IMR-90 (cell line): Measurements from ENCODE around the gene DYRK1A. TPM values are rescaled to one million over a fixed set of nuclear protein-coding genes. Genes with fewer than 3 reads are reported as not detected.

Experiments
- ATAC-seq: fragments of 200-7000 bp; cut with Tn5 transposase; 2 replicates; pipeline ENCODE4 v1.9.1; 2020; ENCODE audit warnings: low read depth, mild to moderate bottlenecking, moderate library complexity
- BruUV-seq: library from RNA; stranded (reverse); fragments of 400-500 nt; replicated peaks from 2 replicates; lab custom pipeline; 2021; lab: Mats Ljungman, UMichigan
- CTCF ChIA-PET: fragments of 300-600 bp; formaldehyde crosslinking; extraction: SDS; loops from one replicate; lab custom pipeline; 2021; ENCODE audit warnings: antibody characterized with exemption; lab: Yijun Ruan, JAX
- POLR2A ChIA-PET: fragments of 300-600 bp; sonication (Branson Sonifier 250); formaldehyde crosslinking; loops from one replicate; lab custom pipeline; 2022; ENCODE audit warnings: antibody characterized with exemption; ENCODE audit not compliant: unreplicated experiment; lab: Charles Lee
- DNase-seq: peaks from one replicate; pipeline ENCODE4 v3.0.0; 2013
- H2AFZ ChIP-seq: replicated peaks from 2 replicates; pipeline ENCODE3; 2013; ENCODE audit warnings: low read length, mild to moderate bottlenecking; ENCODE audit not compliant: poor library complexity
- H2AK5ac ChIP-seq: 2 replicates; pipeline ENCODE4 v1.6.1; 2013; ENCODE audit warnings: low read depth, low read length, inconsistent platforms
- H2AK9ac ChIP-seq: replicated peaks from 2 replicates; pipeline ENCODE3; 2013; ENCODE audit warnings: mild to moderate bottlenecking, low read depth, low read length, moderate library complexity; ENCODE audit not compliant: poor library complexity
- H2BK120ac ChIP-seq: 2 replicates; pipeline ENCODE4 v1.6.1; 2013; ENCODE audit warnings: low read depth, low read length, inconsistent platforms
- H2BK15ac ChIP-seq: 3 replicates; pipeline ENCODE4 v1.6.1; 2013; ENCODE audit warnings: low read depth, low read length, inconsistent platforms
- H2BK20ac ChIP-seq: 2 replicates; pipeline ENCODE4 v1.6.1; 2013; ENCODE audit warnings: low read depth, mild to moderate bottlenecking, inconsistent platforms, low read length, moderate library complexity
- H2BK5ac ChIP-seq: 2 replicates; pipeline ENCODE4 v1.6.1; 2013; ENCODE audit warnings: mild to moderate bottlenecking, low read depth, low read length, inconsistent platforms; ENCODE audit not compliant: poor library complexity, severe bottlenecking
- H3K14ac ChIP-seq: replicated peaks from 2 replicates; pipeline ENCODE4 v1.6.1; 2013; ENCODE audit warnings: low read depth, low read length, inconsistent platforms
- H3K18ac ChIP-seq: 2 replicates; pipeline ENCODE4 v1.6.1; 2013; ENCODE audit warnings: low read depth, low read length, control low read depth
- H3K23ac ChIP-seq: 2 replicates; pipeline ENCODE4 v1.6.1; 2013; ENCODE audit warnings: low read depth, low read length, inconsistent platforms
- H3K27ac ChIP-seq: 2 replicates; pipeline ENCODE4 v1.5.1; 2013; ENCODE audit warnings: mild to moderate bottlenecking, control low read depth, low read length; ENCODE audit not compliant: insufficient read depth
- H3K27me3 ChIP-seq: 2 replicates; pipeline ENCODE4 v1.6.1; 2013; ENCODE audit warnings: low read length; ENCODE audit not compliant: control insufficient read depth, insufficient read depth
- H3K36me3 ChIP-seq: 2 replicates; pipeline ENCODE4 v1.6.1; 2013; ENCODE audit warnings: low read length, mixed read lengths; ENCODE audit not compliant: control insufficient read depth, insufficient read depth
- H3K4ac ChIP-seq: 2 replicates; pipeline ENCODE4 v1.6.1; 2013; ENCODE audit warnings: low read depth, low read length, inconsistent platforms
- H3K4me1 ChIP-seq: 2 replicates; pipeline ENCODE4 v1.6.1; 2013; ENCODE audit warnings: low read length, mixed read lengths; ENCODE audit not compliant: control insufficient read depth, insufficient read depth
- H3K4me2 ChIP-seq: 2 replicates; pipeline ENCODE4 v1.6.1; 2013; ENCODE audit warnings: low read depth, mild to moderate bottlenecking, control low read depth, low read length, moderate library complexity
- H3K4me3 ChIP-seq: 2 replicates; pipeline ENCODE4 v1.5.1; 2013; ENCODE audit warnings: low read depth, mild to moderate bottlenecking, control low read depth, low read length, moderate library complexity; ENCODE audit not compliant: insufficient read depth
- H3K56ac ChIP-seq: 2 replicates; pipeline ENCODE4 v1.6.1; 2013; ENCODE audit warnings: low read length, inconsistent platforms; ENCODE audit not compliant: insufficient read depth; ENCODE audit errors: extremely low read depth
- H3K79me1 ChIP-seq, 2 experiments: 2 replicates each; pipeline ENCODE4 v1.6.1; 2013; ENCODE audit warnings: low read length in 2 of 2, inconsistent platforms in 1 of 2, low read depth in 1 of 2
- H3K9ac ChIP-seq: 2 replicates; pipeline ENCODE4 v1.6.1; 2013; ENCODE audit warnings: low read depth, low read length, control low read depth
- H3K9me1 ChIP-seq: 2 replicates; pipeline ENCODE4 v1.6.1; 2013; ENCODE audit warnings: low read length, inconsistent platforms; ENCODE audit not compliant: insufficient read depth
- H3K9me3 ChIP-seq: 2 replicates; pipeline ENCODE4 v1.6.1; 2013; ENCODE audit warnings: low read length; ENCODE audit not compliant: control insufficient read depth, insufficient read depth
- H4K20me1 ChIP-seq: 2 replicates; pipeline ENCODE4 v1.6.1; 2013; ENCODE audit warnings: low read length, inconsistent platforms; ENCODE audit not compliant: insufficient read depth
- H4K5ac ChIP-seq: 2 replicates; pipeline ENCODE4 v1.6.1; 2013; ENCODE audit warnings: mild to moderate bottlenecking, low read depth, low read length, control low read depth
- H4K8ac ChIP-seq, 2 experiments: 2 replicates each; pipeline ENCODE4 v1.6.1; 2013; ENCODE audit warnings: low read depth in 2 of 2, low read length in 2 of 2, control low read depth in 1 of 2, inconsistent platforms in 1 of 2
- H4K91ac ChIP-seq: 2 replicates; pipeline ENCODE4 v1.6.1; 2013; ENCODE audit warnings: low read depth, low read length, inconsistent platforms; ENCODE audit not compliant: insufficient read depth
- BHLHE40 ChIP-seq: fragments of 150-350 bp; IDR thresholded peaks from 2 replicates; pipeline ENCODE4 v1.6.1; 2016; ENCODE audit warnings: mild to moderate bottlenecking, low read depth, low read length
- CEBPB ChIP-seq: IDR thresholded peaks from 2 replicates; pipeline ENCODE4 v1.6.1; 2012; ENCODE audit warnings: low read depth, low read length, improper control_type of control experiment
- CHD1 ChIP-seq: IDR thresholded peaks from 2 replicates; pipeline ENCODE4 v1.6.1; 2012; ENCODE audit warnings: low read depth, low read length, improper control_type of control experiment
- CTCF ChIP-seq: conservative IDR thresholded peaks from 2 replicates; pipeline ENCODE4 v1.5.1; 2012; ENCODE audit warnings: mild to moderate bottlenecking, low read depth, low read length, improper control_type of control experiment
- MAFK ChIP-seq: IDR thresholded peaks from 2 replicates; pipeline ENCODE4 v1.6.1; 2012; ENCODE audit warnings: low read depth, low read length, improper control_type of control experiment
- MAZ ChIP-seq: IDR thresholded peaks from 2 replicates; pipeline ENCODE4 v1.6.1; 2012; ENCODE audit warnings: low read depth, mild to moderate bottlenecking, low read length, improper control_type of control experiment, moderate library complexity, borderline replicate concordance
- NFE2L2 ChIP-seq: fragments of 150-350 bp; IDR thresholded peaks from 2 replicates; pipeline ENCODE4 v1.6.1; 2016; ENCODE audit warnings: low read depth, mild to moderate bottlenecking, low read length
- POLR2A ChIP-seq: IDR thresholded peaks from 2 replicates; pipeline ENCODE4 v1.6.1; 2012; ENCODE audit warnings: mild to moderate bottlenecking, low read depth, low read length
- RCOR1 ChIP-seq: IDR thresholded peaks from 2 replicates; pipeline ENCODE4 v1.6.1; 2012; ENCODE audit warnings: mild to moderate bottlenecking, low read length, improper control_type of control experiment; ENCODE audit not compliant: insufficient replicate concordance
- SMC3 ChIP-seq: fragments of 150-350 bp; IDR thresholded peaks from 2 replicates; pipeline ENCODE4 v1.6.1; 2016; ENCODE audit warnings: low read depth, mild to moderate bottlenecking, antibody characterized with exemption, low read length, moderate library complexity
- WGBS, 2 experiments: methylation state at CpG; one replicate each; pipeline versions ENCODE4 v1.1.5 to v1.1.7; 2013; ENCODE audit warnings: missing lambda C conversion rate in 2 of 2; ENCODE audit not compliant: insufficient read length in 1 of 2; ENCODE audit errors: extremely low coverage in 2 of 2; 5-methylcytosine and 5-hydroxymethylcytosine counted together
- dilution Hi-C: fragments of 300-500 bp; cut with HindIII; formaldehyde crosslinking; loops from one replicate; pipeline ENCODE4 v1.14.3; 2018; ENCODE audit warnings: low sequenced_read_pairs; ENCODE audit not compliant: unreplicated experiment
- in situ Hi-C: fragments of 300-500 bp; cut with MboI; formaldehyde crosslinking; loops from 3 replicates; pipeline ENCODE4 v1.14.3; 2019; ENCODE audit warnings: low sequenced_read_pairs, inconsistent platforms, mixed read lengths
- intact Hi-C: fragments of 100-400 bp; cut with micrococcal nuclease; formaldehyde crosslinking; loops from 2 replicates; pipeline ENCODE4 v1.10.0; 2022
- polyA plus RNA-seq, 3 experiments: library from polyadenylated mRNA; depleted of rRNA; stranded (reverse); fragments of >200 nt; gene quantifications; 2 replicates each; pipeline ENCODE4 v1.2.3, GENCODE V29; 2012; ENCODE audit warnings: low replicate concordance in 1 of 3
- total RNA-seq: library from RNA; depleted of rRNA; stranded (reverse); fragments of >200 nt; gene quantifications from 2 replicates; pipeline ENCODE4 v1.2.3, GENCODE V29; 2012
- TF ChIP-seq, protein P1 (sequence below): fragments of 150-350 bp; IDR thresholded peaks from 2 replicates; pipeline ENCODE4 v1.6.1; 2016; ENCODE audit warnings: low read depth, mild to moderate bottlenecking, low read length, moderate library complexity, borderline replicate concordance

DYRK1A gene
- total and polyA plus RNA-seq, 2 of the 4 experiments (the other 2 are of a cell fraction), result 18.6 to 50.5 TPM

- no peaks in the 10 kb centered on the region; the same call in 1 of the 2 replicates for H3K9me3 ChIP-seq
- no peak overlapping the region for H2BK15ac ChIP-seq
- H4K8ac ChIP-seq, result no peak overlapping the region
- H4K5ac ChIP-seq, result no peak overlapping the region
- 0 out of 2 replicates have a peak overlapping the region, but pooled peaks have one; percentile 24 for H3K23ac ChIP-seq
- 100% methylated on average over 1 of the region's 7 CpGs; no CpG with 5 or more reads in 1 of the 2 experiments for WGBS, 2 experiments
- TF ChIP-seq, protein P1, sequence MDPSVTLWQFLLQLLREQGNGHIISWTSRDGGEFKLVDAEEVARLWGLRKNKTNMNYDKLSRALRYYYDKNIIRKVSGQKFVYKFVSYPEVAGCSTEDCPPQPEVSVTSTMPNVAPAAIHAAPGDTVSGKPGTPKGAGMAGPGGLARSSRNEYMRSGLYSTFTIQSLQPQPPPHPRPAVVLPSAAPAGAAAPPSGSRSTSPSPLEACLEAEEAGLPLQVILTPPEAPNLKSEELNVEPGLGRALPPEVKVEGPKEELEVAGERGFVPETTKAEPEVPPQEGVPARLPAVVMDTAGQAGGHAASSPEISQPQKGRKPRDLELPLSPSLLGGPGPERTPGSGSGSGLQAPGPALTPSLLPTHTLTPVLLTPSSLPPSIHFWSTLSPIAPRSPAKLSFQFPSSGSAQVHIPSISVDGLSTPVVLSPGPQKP, result no peak
- TF ChIP-seq BHLHE40 (no peak), CEBPB (no peak), MAFK (no peak), CTCF (no peak), RCOR1 (no peak), MAZ (no peak), SMC3 (no peak), POLR2A (no peak), NFE2L2 (no peak), CHD1 (no peak)
- POLR2A ChIA-PET, result no interaction called here
- peaks cover 4% of the 10 kb centered on the region for H3K4me1 ChIP-seq
- peaks cover 12% of the 10 kb centered on the region for H3K36me3 ChIP-seq
- intact Hi-C loops (no loop called here), in situ Hi-C loops (no loop called here), dilution Hi-C loops (no loop called here)
- no peak overlapping the region for H3K4me3 ChIP-seq
- no peak for DNase-seq
- no peak overlapping the region for H2AK9ac ChIP-seq
- H3K9me1 ChIP-seq, result peaks cover 16% of the 10 kb centered on the region
- no peak overlapping the region for H2BK20ac ChIP-seq
- peaks cover 32% of the 10 kb centered on the region for H4K20me1 ChIP-seq
- H3K27me3 ChIP-seq, result no peaks in the 10 kb centered on the region
- no peak overlapping the region for H3K14ac ChIP-seq
- peaks cover 36 to 55% of the 10 kb centered on the region in 2 experiments for H3K79me1 ChIP-seq
- H3K27ac ChIP-seq, result no peak overlapping the region
- no peak overlapping the region for H2BK120ac ChIP-seq
- no peak overlapping the region for H3K9ac ChIP-seq
- CTCF ChIA-PET, result no interaction called here
- no peak overlapping the region for H2AK5ac ChIP-seq
- H2AFZ ChIP-seq, result no peak overlapping the region
- no peak overlapping the region for H3K4ac ChIP-seq
- H4K91ac ChIP-seq, result no peak overlapping the region
- H3K4me2 ChIP-seq, result no peak overlapping the region
- BruUV-seq, result no TSS peak
- H3K18ac ChIP-seq, result no peak overlapping the region
- no peak overlapping the region for H2BK5ac ChIP-seq
- no peak overlapping the region for H3K56ac ChIP-seq
- ATAC-seq, result no peak
Measured at GRCh38 chr21:37429356-37429755, 62.8 kb downstream of the DYRK1A start.
